NCI-H82 treated with DMSO at 0.1 percent for 48 hours (cell line): ENCODE measurements around the gene CFAP69.
"Not testable (repeated sequence)": the region's sequence is repeated elsewhere in the genome, so short reads cannot be mapped to it uniquely, and the experiment has no call there.

ENCODE experiments used
- DNase-seq: peaks from one replicate; lab custom pipeline; 2025; ENCODE audit not compliant: unreplicated experiment; lab: John Stamatoyannopoulos, UW

The CFAP69 gene

GRCh38 chr7:90337106-90337505 lies 92.1 kb downstream of the CFAP69 start:
- no peak for DNase-seq

- DNase-seq = no peak
Observed at GRCh38 chr7:90345016-90345415, 100.0 kb downstream of the CFAP69 start.

GRCh38 chr7:90345595-90346335 lies 100.8 kb downstream of the CFAP69 start:
- peak; percentile 34 for DNase-seq

GRCh38 chr7:90346336-90347125 lies 101.6 kb downstream of the CFAP69 start, which contains the start of gene GTPBP10:
Gene GTPBP10 (plus strand): TSS chr7:90346716. CDS start chr7:90346742, 26 bp downstream.
- DNase-seq = peak; percentile 75

- no peak for DNase-seq
Observed at GRCh38 chr7:90347759-90348158, 102.8 kb downstream of the CFAP69 start.

- DNase-seq = no peak
Observed at GRCh38 chr7:90349305-90349704, 104.3 kb downstream of the CFAP69 start.

- not testable (repeated sequence) for DNase-seq
Observed at GRCh38 chr7:90350032-90350431, 105.1 kb downstream of the CFAP69 start.

GRCh38 chr7:90351987-90352386 lies 107.0 kb downstream of the CFAP69 start:
- no peak for DNase-seq
